GM19193 (cell line): ENCODE data around the gene PXDC1.

Source experiments
- POLR2A ChIP-seq: IDR thresholded peaks from 4 replicates; pipeline ENCODE4 v1.6.1; 2011; ENCODE audit not compliant: insufficient read depth, insufficient read length; ENCODE audit errors: extremely low read depth

PXDC1 gene

GRCh38 chr6:3753228-3753835 is 1.8 kb upstream of the PXDC1 start:
- TF ChIP-seq POLR2A, result no peak

DNA sequence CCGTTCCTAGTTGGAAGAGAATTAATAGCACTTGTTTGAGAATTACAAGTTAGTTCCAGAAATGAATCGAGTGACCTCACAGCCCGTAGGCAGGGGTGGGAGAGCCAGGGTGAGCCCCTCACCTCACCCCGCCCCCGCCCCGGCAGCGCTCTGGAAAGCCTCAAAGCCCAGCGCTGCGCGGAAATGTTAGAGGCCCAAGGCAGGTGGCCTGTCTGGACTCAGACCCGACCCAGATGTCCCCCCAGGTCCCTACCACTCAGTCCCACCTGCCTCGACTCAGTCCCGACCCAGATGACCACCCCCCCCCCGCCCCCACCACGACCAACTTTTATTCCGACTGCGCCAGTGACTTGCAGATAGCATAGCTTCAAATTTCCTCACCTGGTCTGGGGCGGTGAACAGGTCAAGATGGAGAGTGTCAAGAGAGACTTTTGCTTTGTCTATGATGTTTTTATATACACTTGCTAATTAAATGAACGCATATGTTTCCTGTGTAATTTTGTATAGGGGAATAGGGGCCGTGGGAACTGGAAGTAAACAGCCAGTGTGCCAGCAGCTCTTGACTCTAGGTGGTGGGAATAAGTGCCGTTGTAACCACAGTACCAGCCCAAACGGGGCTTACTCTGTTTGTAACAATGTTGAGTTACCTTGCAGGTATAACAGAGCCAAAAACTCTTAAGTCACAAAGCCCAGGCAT is 1.2 kb upstream of the PXDC1 start:
- no peak for TF ChIP-seq POLR2A

- TF ChIP-seq POLR2A, result no peak
Observed at GRCh38 chr6:3751730-3752530, 417 bp upstream of the PXDC1 start.

DNA sequence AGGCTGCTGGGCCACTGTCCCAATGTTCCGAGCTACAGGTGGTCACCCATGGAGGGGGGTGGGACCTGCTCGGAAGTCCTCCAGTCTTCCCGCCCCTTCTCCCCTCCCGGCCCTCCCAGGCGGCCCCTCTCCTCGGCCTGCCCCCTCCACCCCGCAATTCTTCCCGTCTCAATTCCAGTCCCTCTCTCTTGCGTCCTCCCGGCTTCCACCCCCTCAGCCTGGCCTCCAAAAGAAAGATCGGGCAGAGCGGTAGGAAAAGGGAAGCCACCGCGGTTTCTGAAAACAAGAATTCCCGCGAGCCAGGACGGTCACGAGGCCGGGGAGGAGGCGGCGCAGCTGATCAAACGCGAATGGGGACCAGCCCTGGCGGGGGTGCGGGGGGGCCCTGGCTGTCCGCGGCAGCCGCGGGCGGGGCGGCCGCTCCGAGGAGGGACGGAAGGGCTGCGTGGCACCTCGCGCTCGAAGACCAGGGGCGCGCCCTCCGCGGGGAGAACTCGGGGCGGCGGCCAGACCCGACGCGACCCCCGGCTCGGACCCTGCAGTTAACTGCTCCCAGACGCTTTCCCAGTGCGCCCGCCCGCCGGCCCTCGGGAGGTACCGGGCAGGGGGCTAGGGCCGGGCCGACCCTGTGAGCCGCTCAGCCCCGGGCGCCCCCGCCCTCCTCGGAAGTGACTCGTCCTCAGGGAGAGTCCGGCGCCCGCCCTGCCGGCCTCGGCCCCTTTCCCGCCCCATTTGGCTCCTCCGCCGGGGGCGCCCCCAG is 1.0 kb downstream of the PXDC1 start:
- TF ChIP-seq POLR2A, result no peak

DNA sequence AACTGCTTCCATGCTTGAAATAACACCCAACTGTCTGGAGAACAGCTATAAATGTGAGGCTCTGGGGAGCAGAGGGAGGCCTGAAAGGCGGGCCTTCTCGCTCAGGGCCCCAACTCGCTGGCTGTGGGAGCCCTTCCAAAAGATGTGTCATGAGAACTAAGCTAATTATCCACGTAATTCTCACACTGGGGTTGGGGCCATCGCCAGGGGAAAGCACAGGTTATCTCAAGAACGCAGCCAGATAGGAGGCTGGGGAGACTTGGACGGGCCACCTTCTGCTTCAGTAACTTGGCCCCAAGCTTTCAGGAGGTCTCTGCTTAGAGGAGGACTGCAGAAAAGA is 1.6 kb downstream of the PXDC1 start:
- no peak for TF ChIP-seq POLR2A

GRCh38 chr6:3749067-3749841 is 2.3 kb downstream of the PXDC1 start:
- TF ChIP-seq POLR2A, result no peak

GRCh38 chr6:3748208-3749066 is 3.1 kb downstream of the PXDC1 start:
- no peak for TF ChIP-seq POLR2A

DNA sequence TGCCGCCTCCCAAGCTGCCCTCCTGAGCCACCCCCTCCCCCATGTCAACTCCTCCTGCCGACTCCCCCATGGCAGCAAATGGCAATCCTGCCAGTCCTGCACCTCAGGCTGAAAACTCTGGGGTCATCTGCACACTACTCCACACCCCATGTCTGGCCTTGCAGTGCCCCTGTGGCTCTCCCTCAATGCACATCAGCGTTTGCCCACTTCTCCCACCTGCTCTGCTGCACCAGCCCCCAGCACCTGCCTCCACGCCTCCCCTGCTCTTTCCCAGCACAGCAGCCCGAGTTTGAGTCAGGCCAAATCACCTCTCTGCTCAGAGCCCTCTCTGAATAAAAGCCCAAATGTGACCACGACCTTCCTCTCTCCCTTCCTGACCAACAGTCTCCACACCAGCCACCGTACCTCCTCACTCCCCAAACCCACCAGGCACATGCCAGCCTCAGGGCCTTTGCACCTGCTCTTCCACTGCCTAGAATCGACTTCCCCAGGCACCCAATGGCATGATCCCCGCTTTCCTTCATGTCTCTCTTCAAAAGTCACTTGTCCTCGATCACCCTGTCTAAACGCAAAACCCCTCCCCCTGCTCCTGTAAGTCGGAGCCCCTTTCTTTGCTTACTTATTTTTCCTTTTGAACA is 4.3 kb downstream of the PXDC1 start:
- no peak for TF ChIP-seq POLR2A

DNA sequence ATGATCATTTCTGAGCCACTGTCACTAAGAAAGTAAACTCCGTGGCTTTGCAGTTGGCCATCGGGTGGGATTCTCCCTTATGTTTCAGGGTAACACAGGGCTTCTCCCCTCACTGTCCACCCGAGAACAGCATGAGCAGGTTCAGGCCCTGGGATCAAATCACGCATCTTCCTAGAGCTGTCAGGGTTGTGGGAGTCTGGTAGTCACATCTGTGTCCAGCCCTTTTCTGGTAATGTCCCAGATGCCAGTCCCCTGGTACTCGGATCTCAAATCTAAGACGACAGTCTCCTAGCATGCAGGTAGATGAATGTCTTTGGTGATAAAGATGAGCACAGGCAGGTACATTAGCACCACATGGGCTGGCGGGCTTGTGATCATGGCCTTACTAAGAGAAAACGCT is 4.8 kb downstream of the PXDC1 start:
- no peak for TF ChIP-seq POLR2A

DNA sequence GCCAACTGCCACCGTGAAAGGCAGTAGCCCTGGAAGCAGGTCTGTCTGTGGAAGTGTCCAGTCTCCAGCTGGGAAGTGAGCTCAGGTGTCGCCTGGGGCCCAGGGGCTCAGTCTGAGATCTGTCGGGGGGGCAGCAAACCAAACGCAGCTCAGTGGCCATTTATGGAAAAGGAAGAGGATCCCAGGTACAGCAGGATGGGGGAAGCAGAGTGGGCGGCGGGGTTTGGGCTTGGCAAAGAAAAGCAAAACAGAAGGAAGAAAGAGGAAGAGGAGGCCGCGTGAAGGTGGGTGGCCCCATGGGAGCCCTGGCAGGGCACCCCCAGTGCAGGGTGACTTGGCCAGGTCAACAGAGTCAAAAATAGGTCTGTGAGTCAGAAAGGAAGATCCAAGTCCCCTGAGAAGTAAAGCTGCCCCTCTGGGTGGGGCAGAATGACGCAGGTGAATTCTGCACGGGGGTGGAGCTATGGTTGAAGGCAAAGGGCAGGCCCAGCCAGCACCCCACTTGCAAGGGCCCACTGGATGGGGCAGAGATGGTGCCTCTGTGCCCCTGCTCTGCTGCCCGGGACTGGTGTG is 5.3 kb downstream of the PXDC1 start:
- no peak for TF ChIP-seq POLR2A

DNA sequence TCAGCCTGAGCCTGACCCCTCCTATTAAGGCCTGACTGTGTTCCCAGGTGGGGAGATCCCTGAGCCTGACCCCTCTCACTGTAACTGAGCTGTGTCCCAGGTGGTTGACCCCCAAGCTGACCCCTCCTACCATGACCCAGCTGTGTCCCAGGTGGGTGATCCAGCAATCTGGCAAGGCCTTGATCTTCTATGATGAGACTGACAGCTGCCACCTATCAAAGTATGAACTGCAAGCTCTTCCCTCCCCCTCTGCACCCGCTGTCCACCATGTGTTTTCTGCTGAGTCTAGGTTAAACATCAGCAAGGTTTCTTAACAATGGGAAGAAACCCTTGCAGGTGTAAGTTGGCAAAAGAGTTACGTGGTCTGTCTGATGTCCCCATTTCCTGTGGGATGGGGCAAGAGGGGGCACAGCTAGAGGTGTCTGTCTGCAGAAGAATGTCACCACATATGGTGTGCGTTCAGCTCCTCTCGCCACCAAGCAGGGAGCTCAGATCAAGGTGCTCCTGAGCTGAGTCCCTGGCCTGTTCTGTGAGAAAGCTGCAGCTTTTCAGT is 5.9 kb downstream of the PXDC1 start:
- no peak for TF ChIP-seq POLR2A

DNA sequence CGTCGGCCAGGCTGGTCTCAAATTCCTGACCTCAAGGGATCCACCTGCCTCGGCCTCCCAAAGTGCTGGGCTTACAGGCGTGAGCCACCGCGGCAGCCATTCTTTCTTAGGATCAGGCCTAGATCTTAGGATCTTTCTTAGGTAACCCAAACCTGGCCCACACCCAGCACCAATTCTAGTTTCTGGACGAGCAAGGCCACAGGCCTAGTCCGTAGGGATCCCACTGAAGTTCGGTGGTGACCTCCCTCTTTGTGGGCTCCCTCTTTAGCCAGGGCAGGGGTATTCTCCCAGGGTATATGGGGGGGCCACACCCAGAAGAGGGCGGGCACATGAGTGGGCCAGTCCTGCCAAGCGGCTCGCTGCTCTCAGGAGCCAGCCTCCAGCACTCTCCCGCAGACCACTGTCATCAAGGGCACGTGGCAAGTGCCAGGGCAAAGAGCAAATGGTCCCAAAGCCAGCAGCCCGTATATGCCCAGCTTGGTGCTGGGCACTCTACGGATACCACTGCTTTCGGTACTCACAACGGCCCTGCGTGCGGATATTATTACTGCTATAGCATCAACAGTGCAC is 6.5 kb downstream of the PXDC1 start:
- TF ChIP-seq POLR2A, result no peak
